ENCODE results near the gene BRD2. TPM values are rescaled to one million over a fixed set of nuclear protein-coding genes. Genes with fewer than 3 reads are reported as not detected.
"Not testable (repeated sequence)": the region's sequence is repeated elsewhere in the genome, so short reads cannot be mapped to it uniquely, and the experiment has no call there.

Gene BRD2
- 100 to 1,000 TPM; 298 to 335 TPM for total RNA-seq

DNA sequence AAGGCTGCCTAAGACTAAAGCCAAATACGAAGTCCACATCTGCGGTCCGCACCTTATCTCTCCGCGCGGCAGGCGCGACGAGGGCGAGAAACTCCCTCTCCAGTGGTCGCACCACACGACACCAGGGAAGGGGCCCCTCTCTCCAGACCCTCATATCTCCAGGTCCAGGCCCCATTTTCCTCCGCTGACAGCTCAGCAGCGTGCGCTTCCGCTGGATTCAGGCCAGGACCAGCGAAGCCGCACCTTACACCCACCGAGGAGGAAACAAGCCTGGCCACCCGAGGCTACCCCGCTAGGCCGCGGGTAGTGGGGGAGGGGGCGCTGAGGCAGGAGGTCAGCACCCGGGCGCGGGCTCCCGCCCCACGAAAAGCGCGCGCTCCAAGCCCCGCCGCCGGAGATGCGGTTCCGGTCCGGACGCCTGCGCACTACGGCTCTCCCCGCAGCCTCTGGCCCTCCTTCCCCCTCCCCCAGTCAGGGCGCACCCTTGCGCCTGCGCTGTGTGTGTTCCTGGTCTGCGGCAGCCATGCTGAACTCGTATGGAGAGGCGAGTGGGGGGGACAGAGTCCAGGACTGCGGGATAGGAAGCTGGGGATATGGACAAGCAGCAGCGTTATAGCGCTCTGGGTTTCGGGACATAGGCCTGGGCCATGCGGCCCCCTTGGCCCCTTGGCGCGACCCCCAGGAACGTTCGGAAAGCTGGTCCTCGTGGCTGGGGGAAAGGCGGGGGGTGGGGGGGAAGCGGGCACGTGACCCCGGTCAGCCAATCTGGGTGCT, at the start of gene BRD2:
Gene BRD2, plus strand, starts transcription at position 502 of the 774 bp plus-strand sequence. CDS start 4,305 bp downstream, outside the sequence.
- Mint-ChIP-seq H3K27ac (peak within 1 kb of the TSS; percentile 98), H3K4me3 (peak within 1 kb of the TSS; percentile 94), H3K9me3 (no peaks in the 10 kb centered on the region), H3K4me1 (peaks cover 35% of the 10 kb centered on the region), H3K36me3 (peaks cover 63% of the 10 kb centered on the region), H3K27me3 (no peaks in the 10 kb centered on the region)
- peak; percentile 98 for DNase-seq

DNA sequence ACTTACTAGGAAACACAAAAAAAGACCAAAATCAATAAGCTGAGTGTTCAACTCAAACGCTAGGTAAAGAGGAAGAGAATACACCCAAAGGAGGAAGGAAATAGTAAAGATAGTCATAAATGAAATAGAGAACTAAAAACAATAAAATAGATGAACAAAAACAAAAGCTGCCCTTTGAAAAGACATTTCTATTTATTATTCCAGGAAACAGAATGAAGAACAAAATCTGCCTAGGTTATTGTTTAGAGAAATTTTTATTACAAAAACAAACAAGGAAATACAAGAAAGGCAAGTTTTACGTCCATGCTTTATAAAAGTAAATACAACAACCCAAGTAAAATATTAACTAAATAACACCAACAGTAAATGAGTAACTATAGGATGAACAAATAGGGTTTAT, 47.7 kb upstream of the BRD2 start:
- no peaks in the 10 kb centered on the region for H3K36me3 Mint-ChIP-seq
- H3K27me3 Mint-ChIP-seq: peaks cover 19% of the 10 kb centered on the region
- no peaks in the 10 kb centered on the region for H3K4me1 Mint-ChIP-seq
- no peak for DNase-seq
- H3K9me3 Mint-ChIP-seq: no peaks in the 10 kb centered on the region
- H3K4me3 Mint-ChIP-seq: no peak overlapping the region
- H3K27ac Mint-ChIP-seq: no peak overlapping the region

DNA sequence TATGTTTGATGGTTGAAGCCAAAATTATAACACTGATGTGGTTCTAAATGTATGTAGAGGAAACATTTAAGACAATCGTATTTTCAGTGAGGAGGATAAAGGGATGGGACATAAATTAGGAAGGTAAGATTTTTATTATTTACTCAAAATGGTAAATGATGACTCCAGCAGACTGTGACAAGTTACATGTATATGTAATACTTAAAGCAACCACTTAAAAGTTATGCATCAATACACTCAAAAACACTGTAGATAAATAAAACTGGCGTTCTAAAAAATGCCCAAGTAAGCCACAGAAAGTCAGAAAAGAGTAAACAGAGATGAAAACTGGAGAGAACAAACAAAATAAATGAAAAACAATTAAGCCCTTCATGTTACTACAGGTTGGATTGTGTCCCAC, 46.3 kb upstream of the BRD2 start:
- Mint-ChIP-seq H3K4me3 (no peak overlapping the region), H3K27me3 (peaks cover 13% of the 10 kb centered on the region), H3K4me1 (no peaks in the 10 kb centered on the region), H3K36me3 (no peaks in the 10 kb centered on the region), H3K9me3 (no peaks in the 10 kb centered on the region), H3K27ac (no peak overlapping the region)
- no peak for DNase-seq

DNA sequence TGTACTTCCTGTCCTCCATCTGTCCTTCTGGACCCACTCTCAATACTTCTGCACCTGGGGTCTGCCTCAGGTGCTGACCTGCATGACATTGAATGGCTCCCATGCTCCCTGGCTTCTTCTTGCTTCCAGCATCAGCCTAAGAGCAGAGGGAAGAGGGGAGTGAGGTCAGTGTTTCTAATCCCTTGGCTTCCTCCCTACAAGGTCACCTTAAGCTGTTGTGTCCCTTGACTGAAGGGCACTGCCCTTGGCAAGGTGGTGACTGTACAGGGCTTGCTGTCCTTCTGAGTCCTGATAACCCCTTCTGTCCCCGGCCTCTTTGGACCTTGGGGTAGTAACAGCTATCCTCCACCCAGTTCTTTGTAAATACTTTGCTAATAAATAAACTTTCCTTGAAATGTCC, 37.2 kb upstream of the BRD2 start:
- H3K4me3 Mint-ChIP-seq: no peak overlapping the region
- DNase-seq: no peak
- no peaks in the 10 kb centered on the region for H3K27me3 Mint-ChIP-seq
- H3K4me1 Mint-ChIP-seq: peaks cover 11% of the 10 kb centered on the region
- no peaks in the 10 kb centered on the region for H3K36me3 Mint-ChIP-seq
- no peaks in the 10 kb centered on the region for H3K9me3 Mint-ChIP-seq
- no peak overlapping the region for H3K27ac Mint-ChIP-seq

DNA sequence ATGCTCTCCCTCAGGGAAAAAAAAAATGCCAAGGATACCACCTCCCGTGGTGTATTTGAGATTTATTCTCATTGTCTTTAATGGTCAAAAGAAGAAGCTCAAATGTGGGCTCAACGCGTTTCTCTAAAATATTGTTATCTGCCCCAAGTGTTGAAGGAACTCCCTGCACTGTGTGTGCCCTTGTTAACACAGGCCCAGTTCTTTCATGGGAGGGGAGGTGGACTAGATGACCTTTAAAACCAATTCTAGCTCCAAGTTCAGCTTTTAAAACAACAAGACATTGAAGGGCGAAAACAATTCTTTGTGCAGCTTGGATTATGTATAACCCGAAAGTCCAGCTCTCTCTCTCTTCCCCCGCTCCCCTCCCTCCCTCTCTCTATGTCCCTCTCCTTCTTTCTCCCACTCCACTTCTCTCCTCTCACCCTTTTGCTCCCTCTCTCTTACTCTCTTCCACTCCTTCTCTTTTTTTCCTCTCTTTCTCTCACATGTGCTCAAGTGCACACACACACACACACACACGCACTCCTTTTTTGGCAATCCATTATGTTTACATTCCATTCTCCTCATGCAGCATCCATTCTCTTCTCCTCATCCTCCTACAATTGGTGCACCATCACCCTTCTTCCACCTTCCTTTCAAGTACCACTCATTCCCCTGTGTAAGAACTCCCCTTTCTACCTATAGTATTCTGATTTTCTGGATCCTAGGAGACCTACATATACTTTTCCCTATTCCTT, 36.1 kb upstream of the BRD2 start:
- Mint-ChIP-seq H3K4me1 (peaks cover 11% of the 10 kb centered on the region), H3K4me3 (no peak overlapping the region)
- DNase-seq: no peak

DNA sequence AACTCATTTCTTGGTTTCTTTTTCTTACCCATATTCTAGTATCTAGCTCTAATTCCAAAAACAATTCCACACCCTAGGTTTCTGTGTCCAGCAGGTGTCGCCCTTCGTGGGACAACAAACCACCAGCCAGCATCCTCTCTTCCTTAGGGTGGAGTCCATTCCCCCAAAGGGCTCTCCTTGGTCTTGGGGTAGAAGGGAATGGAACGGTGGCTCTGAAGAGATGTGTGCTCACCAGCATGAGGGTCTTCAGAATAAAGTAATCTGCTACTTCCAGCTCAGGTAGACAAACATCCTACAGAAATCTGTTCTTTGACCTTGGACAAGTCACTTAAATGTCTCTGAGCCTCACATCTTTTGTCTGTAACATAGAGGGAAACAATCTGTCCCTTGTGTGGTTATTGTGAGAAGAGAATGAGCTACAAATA, 34.7 kb upstream of the BRD2 start:
- H3K27me3 Mint-ChIP-seq: no peaks in the 10 kb centered on the region
- H3K4me3 Mint-ChIP-seq: no peak overlapping the region
- no peak overlapping the region for H3K27ac Mint-ChIP-seq
- peak; percentile 68 for DNase-seq
- no peaks in the 10 kb centered on the region for H3K9me3 Mint-ChIP-seq
- H3K4me1 Mint-ChIP-seq: peaks cover 11% of the 10 kb centered on the region
- peaks cover 1% of the 10 kb centered on the region for H3K36me3 Mint-ChIP-seq

More for the DNA sequence above, 36.1 kb upstream of the BRD2 start:
- Mint-ChIP-seq H3K9me3 (no peaks in the 10 kb centered on the region), H3K27me3 (no peaks in the 10 kb centered on the region), H3K36me3 (peaks cover 1% of the 10 kb centered on the region), H3K27ac (no peak overlapping the region)

DNA sequence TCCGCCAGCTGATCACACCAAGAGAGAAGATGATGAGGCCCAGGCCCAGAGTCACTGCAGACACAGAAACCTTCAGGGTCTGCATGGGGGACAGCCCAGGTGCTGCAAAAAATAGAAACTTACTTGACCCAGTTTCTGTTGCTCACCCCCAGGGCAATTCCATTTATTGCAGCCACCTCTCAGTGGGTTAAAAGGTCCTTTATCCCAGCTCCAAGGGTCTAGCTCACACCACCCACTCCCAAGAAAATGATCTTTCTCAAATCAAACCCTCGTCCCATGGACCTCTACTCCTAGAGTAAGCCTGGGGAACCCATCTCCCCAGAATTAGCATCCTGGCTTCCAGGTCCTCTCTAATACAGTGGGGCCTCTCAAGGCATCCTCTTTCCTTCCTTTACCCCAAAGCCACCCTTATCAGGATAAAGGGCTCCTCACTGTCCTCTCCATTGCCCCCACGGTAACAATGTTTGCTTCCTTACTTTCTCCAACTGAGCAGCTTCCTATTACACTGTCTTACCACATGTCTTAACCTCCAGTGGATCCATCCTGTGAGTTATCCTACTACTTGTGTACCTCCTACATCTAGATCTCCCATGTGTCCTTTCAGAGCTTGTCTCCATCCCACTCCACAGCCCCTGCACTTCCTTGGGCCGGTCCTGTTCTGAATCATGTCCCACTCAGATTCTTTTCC, 32.7 kb upstream of the BRD2 start:
- Mint-ChIP-seq H3K27me3 (no peaks in the 10 kb centered on the region), H3K4me3 (no peak overlapping the region), H3K27ac (no peak overlapping the region), H3K36me3 (peaks cover 1% of the 10 kb centered on the region), H3K9me3 (no peaks in the 10 kb centered on the region), H3K4me1 (peaks cover 18% of the 10 kb centered on the region)
- no peak for DNase-seq

DNA sequence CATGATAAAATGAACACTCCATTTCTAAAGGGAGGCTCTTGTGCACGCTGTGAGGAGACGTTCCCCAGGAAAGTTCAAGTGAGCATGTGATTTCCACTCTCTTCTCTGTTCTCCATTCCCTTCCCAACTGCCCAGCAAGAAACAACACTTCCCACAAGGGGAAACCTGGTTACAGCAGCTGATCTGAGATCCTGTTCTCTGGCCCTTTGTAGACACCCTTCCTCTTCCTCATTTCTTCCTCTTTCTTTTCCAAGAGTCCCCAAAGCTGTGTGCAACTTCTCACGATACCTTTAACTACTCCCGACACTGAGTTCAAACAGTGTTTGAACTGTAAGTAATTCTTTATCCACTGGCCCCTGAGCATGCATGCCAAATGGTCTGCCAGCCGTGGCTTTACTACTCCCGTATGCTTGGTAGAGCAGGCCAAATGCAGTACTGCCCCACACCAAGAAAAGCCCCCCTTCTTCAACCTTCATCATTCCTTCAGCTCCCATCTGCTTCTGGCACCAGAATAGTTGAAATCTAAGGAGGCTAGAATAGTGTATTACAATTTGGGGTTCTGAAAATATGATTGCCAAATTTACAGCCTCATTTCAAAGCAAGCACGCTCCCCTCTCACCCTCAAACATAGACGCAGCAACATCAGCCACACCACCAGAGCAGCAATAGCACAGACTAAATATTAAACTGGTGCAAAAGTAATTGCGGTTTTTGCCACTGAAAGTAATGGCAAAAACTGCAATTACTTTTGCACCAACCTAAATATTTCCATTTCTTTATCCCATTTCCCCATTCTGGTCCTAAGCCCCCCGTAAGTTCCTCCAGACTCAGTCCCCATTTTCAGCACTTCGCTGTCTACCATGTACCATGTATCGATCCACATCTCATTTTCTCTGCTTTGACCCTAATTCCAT, 31.9 kb upstream of the BRD2 start:
- Mint-ChIP-seq H3K4me3 (no peak overlapping the region), H3K27ac (no peak overlapping the region), H3K27me3 (no peaks in the 10 kb centered on the region), H3K4me1 (peaks cover 26% of the 10 kb centered on the region), H3K9me3 (no peaks in the 10 kb centered on the region), H3K36me3 (peaks cover 1% of the 10 kb centered on the region)
- no peak for DNase-seq

DNA sequence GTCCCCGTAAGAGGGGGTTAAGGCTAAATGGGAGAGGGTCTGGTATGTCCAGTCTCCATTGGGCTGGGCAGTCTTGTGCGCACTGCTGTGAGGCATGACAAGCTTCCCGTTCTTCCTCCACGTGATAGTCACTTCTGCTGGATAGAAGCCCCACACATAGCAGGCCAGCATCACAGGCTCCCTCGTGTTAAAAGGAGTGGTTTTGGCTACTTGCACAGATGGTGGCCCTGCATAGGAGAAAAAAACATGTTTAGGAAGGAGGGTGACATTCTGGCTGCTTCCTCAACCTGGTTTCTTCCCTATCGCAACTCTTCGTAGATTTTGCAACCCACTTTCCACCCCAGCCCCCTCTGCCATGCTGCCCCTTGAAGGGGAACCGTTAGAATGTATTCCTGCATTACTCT, 31.2 kb upstream of the BRD2 start:
- Mint-ChIP-seq H3K27me3 (no peaks in the 10 kb centered on the region), H3K9me3 (no peaks in the 10 kb centered on the region), H3K27ac (no peak overlapping the region)

DNA sequence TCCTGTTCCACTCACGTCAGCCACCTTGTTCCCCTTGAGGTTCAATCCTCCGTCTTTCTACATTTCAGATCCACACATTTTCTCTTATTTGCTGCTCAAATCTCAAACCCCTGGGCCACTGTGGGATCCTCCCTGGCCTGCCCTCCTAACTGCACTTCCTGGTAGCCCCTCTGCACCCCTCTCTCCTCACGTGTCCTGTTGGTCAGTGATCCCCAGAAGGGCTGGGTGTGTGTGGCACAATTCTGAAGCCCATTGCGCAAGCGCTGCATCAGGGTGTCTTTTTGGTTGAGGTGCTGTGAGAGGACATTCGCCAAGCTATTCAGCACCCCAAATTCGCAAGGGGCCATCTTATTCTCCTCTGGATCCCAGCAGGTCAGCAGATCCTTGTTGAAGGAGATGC, 29.9 kb upstream of the BRD2 start:
- DNase-seq: no peak
- no peak overlapping the region for H3K4me3 Mint-ChIP-seq
- H3K9me3 Mint-ChIP-seq: no peaks in the 10 kb centered on the region
- H3K4me1 Mint-ChIP-seq: peaks cover 44% of the 10 kb centered on the region
- H3K27ac Mint-ChIP-seq: no peak overlapping the region
- H3K36me3 Mint-ChIP-seq: peaks cover 1% of the 10 kb centered on the region
- H3K27me3 Mint-ChIP-seq: no peaks in the 10 kb centered on the region

More for the DNA sequence above, 31.2 kb upstream of the BRD2 start:
- Mint-ChIP-seq H3K4me1 (peaks cover 33% of the 10 kb centered on the region), H3K4me3 (no peak overlapping the region), H3K36me3 (peaks cover 1% of the 10 kb centered on the region)
- DNase-seq: no peak

DNA sequence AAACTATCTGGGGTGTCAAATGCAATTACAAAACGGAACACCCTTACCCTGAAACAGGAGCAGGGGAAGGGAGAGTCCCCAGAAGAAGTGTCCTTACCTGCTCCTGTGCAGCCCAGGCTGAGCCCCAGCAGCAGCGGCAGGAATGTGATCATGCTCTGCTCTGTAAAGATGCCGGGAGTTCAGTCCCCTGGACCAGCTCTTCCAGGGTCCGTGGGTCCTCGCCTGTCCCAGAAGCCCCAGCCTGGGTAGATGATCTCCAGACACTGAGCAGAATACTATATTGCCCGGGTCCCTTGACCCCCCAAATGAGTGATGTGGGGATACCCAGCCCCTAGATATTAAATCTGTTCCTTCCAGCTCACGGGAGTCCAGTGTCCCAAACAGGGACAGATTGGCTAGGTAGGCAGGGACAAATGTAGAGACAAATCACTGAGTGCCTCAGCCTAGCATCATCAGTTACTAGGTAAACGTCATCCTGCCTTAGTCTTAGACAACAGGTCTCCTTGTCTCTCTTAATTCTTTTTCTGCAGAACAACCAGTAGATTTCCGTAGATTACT, 27.7 kb upstream of the BRD2 start, which contains the start of gene HLA-DMB:
Gene HLA-DMB, minus strand, starts transcription at position 373 of the 558 bp plus-strand sequence. Its CDS starts 221 bp downstream, at position 152.
- no peaks in the 10 kb centered on the region for H3K27me3 Mint-ChIP-seq
- H3K4me3 Mint-ChIP-seq: peak within 1 kb of the TSS; percentile 81
- H3K9me3 Mint-ChIP-seq: no peaks in the 10 kb centered on the region
- H3K27ac Mint-ChIP-seq: peak within 1 kb of the TSS; percentile 93
- H3K36me3 Mint-ChIP-seq: peaks cover 5% of the 10 kb centered on the region
- peaks cover 56% of the 10 kb centered on the region for H3K4me1 Mint-ChIP-seq
- peak; percentile 38 for DNase-seq

DNA sequence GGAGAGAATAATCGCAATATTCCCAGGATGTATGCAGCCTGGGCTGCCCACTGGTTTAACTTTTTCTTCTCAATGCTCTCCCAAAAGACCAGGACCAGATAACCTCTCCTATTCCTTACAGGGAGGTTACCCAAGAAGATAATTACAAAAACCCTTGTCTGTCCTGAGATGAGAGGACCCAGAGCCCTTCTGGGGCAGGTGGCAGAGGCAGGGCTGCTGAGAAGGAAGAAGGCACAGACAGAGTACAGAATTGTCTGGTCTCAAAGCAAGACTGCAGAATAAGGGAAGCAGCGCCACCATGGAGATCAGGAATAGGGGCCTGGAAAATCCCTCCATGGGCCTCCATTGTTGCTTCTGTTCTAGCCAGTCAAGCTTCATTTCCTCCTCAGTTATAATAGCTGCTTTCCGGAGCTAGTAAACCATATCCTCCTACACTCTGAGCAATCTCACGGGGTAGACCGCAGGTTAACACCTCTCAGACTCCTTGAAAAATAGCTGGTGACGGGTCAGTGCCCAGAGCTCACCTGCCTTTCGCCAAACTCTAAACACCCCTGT, 27.1 kb upstream of the BRD2 start:
- no peaks in the 10 kb centered on the region for H3K9me3 Mint-ChIP-seq
- peak; percentile 55 for DNase-seq
- peak overlapping the region; percentile 81 for H3K4me3 Mint-ChIP-seq
- peaks cover 57% of the 10 kb centered on the region for H3K4me1 Mint-ChIP-seq
- no peaks in the 10 kb centered on the region for H3K27me3 Mint-ChIP-seq
- peak overlapping the region; percentile 93 for H3K27ac Mint-ChIP-seq
- H3K36me3 Mint-ChIP-seq: peaks cover 5% of the 10 kb centered on the region

DNA sequence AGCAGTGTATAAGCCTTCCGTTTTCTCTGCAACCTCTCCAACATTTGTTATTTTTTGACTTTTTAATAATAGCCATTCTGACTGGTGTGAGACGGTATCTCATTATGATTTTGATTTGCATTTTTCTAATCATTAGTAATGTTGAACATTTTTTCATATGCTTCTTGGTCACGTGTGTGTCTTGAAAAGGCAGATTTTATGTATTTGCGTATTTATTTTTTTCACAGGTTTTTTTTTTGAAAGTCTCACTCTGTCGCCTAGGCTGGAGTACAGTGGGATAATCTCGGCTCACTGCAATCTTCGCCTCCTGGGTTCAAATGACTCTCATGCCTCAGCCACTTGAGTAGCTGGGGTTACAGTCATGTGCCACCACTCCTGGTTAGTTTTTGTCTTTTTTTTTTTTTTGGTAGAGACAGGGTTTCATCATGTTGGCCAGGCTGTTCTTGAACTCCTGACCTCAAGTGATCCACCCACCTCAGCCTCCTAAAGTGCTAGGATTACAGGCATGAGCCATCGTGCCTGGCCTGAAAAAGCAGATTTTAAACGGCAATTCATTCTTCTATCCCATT, 25.8 kb upstream of the BRD2 start:
- not testable (repeated sequence) for DNase-seq, H3K9me3 Mint-ChIP-seq, H3K36me3 Mint-ChIP-seq, H3K4me3 Mint-ChIP-seq, H3K27me3 Mint-ChIP-seq
- Mint-ChIP-seq H3K4me1 (peaks cover 68% of the 10 kb centered on the region), H3K27ac (peak overlapping the region; percentile 28)

Measured in activated naive CD8-positive, alpha-beta T cell treated with anti-CD3 and anti-CD28 coated beads for 36 hours (primary cell).